Lower lobe of right lung (tissue), 2 donors: ENCODE measurements around the gene CHMP1A. TPM values are rescaled to one million over a fixed set of nuclear protein-coding genes. Genes with fewer than 3 reads are reported as not detected.

ENCODE experiments used
- ATAC-seq, 2 donors: fragments of 200-7000 bp; cut with Tn5 transposase; one replicate each; pipeline ENCODE4 v1.9.1; 2020 to 2022; ENCODE audit warnings: mild to moderate bottlenecking in 2 of 2, moderate library complexity in 2 of 2
- DNase-seq: peaks from one replicate; pipeline ENCODE4 v3.0.0-alpha.2; 2020
- H3K27ac ChIP-seq: fragments of 200-600 bp; one replicate; pipeline ENCODE4 v1.8.0; 2022
- H3K27me3 ChIP-seq: fragments of 200-600 bp; one replicate; pipeline ENCODE4 v1.8.0; 2022; ENCODE audit warnings: low read depth
- H3K36me3 ChIP-seq: fragments of 200-600 bp; one replicate; pipeline ENCODE4 v1.8.0; 2022; ENCODE audit warnings: mild to moderate bottlenecking
- H3K4me1 ChIP-seq: fragments of 200-600 bp; one replicate; pipeline ENCODE4 v1.8.0; 2022
- H3K4me3 ChIP-seq: fragments of 200-600 bp; one replicate; pipeline ENCODE4 v1.8.0; 2022; ENCODE audit warnings: mild to moderate bottlenecking
- H3K9me3 ChIP-seq: fragments of 200-600 bp; one replicate; pipeline ENCODE4 v1.8.0; 2022
- intact Hi-C: fragments of 100-400 bp; cut with DNase I; formaldehyde crosslinking; loops from one replicate; pipeline ENCODE4 v1.11.0; 2022
- total RNA-seq: library from RNA; stranded (reverse); fragmentation: NEBNext Ultra II Directional; extraction: Animal tissue kit (Norgen Biotek cat#: 25700); gene quantifications from one replicate; pipeline ENCODE4 v1.2.1, GENCODE V29; 2021
- TF ChIP-seq, protein P1 (sequence below): fragments of 200-600 bp; IDR thresholded peaks from one replicate; pipeline ENCODE4 v1.8.0; 2022; ENCODE audit warnings: antibody characterized with exemption, mild to moderate bottlenecking
- donor health status: DM: no; HTN: yes; CAD: no; lungs with severe emphysema.

The CHMP1A gene
- total RNA-seq, 1 donor from 2014 or later = 70.4 TPM

DNA sequence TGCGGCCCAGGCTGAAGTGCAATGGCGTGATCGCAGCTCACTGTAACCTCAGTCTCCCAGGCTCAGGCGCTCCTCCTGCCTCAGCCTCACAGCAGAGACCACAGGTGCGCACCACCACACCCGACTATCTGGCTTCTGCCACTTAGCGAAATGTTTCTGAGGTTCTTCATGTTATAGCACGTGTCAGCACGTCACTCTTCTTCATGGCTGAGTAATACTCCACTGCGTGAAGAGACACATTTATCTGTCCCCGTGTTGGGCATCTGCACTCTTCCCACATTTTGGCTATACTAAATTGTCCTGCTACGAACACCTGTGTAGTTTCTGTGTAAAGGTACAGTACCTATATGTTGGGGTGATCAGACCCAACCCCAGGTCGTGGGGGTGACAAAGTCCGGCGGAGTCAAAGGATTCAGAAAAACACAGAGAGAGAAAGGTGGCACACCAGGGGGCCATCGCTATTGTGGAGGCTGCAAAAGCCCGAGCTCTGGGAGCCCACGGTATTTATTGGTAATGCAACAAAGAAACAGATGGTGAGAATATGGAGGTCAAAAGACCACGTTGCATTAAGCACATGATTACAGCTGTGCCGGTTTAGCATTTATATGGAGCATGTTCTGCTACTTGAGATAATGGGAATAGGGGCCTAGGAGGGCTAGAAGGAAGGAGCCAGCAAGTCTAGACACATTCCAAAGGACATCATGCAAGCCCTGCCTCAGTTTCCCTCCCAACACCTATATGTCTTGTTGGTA, 44.9 kb downstream of the CHMP1A start:
- intact Hi-C loops = no loop called here
- no peaks in the 10 kb centered on the region for H3K36me3 ChIP-seq
- H3K4me3 ChIP-seq = no peak overlapping the region
- ATAC-seq (no peak), DNase-seq (no peak)
- H3K27ac ChIP-seq = no peak overlapping the region
- H3K27me3 ChIP-seq = no peaks in the 10 kb centered on the region
- no peaks in the 10 kb centered on the region for H3K9me3 ChIP-seq
- no peaks in the 10 kb centered on the region for H3K4me1 ChIP-seq
- TF ChIP-seq, protein P1, sequence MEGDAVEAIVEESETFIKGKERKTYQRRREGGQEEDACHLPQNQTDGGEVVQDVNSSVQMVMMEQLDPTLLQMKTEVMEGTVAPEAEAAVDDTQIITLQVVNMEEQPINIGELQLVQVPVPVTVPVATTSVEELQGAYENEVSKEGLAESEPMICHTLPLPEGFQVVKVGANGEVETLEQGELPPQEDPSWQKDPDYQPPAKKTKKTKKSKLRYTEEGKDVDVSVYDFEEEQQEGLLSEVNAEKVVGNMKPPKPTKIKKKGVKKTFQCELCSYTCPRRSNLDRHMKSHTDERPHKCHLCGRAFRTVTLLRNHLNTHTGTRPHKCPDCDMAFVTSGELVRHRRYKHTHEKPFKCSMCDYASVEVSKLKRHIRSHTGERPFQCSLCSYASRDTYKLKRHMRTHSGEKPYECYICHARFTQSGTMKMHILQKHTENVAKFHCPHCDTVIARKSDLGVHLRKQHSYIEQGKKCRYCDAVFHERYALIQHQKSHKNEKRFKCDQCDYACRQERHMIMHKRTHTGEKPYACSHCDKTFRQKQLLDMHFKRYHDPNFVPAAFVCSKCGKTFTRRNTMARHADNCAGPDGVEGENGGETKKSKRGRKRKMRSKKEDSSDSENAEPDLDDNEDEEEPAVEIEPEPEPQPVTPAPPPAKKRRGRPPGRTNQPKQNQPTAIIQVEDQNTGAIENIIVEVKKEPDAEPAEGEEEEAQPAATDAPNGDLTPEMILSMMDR = no peak

DNA sequence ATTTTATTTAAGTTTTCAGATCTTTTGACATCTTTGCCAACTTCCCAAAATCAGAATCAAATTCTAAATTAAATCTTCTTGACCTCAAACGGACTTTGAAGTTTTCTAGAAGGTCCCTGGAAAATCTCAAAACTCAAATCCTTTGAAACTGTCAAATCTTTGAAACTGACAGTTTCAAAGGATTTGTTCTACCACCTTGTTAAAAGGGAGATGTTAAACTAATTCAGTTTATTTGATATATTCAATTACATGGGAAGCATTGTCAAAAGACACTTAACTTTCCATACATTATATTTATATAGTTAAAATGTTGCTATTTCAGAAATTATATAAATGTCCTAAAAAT, 47.4 kb downstream of the CHMP1A start:
- TF ChIP-seq, protein P1 = no peak
- no peaks in the 10 kb centered on the region for H3K36me3 ChIP-seq
- H3K4me3 ChIP-seq = no peak overlapping the region
- intact Hi-C loops = no loop called here
- H3K27ac ChIP-seq = no peak overlapping the region
- no peaks in the 10 kb centered on the region for H3K4me1 ChIP-seq
- no peaks in the 10 kb centered on the region for H3K9me3 ChIP-seq
- DNase-seq (no peak), ATAC-seq (no peak)
- H3K27me3 ChIP-seq = no peaks in the 10 kb centered on the region

DNA sequence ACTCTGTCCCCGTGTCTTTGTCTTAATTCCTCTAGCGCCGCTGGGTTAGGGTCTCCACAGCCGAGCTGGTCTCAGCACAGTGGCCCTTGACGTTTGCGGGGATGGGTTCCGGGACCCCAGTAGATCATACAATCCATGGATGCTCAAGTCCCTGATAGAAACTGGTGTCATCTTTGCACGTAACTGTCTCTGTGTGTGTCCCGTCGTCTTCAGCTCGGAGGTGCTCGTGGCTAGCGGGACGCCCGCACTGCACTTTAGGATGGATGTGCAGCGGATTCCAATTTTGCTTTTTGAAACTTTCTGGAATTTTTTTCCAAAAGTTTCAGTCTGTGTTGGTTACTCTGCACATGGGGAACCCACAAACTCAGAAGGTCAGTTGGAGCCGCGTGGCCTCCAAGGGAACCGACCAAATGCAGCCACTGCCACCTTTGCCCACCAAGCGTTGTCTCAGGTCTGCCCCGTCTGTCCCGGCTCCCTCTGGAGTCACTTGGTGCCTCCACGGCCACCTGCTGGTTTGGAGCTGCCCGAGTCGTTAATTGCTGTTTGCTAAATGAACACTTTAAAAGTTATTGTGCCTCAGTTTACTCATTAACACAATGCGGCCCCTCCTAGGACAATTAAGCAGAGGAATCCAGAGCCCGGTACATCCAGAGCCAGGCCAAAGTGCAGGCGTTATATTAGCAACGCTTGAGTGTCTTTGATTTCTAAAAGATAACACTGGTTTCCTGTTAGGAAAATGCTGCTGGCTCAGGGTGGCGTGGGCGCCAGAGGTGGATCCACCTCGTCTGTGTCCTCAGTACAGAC, 49.4 kb downstream of the CHMP1A start:
- intact Hi-C loops = no loop called here
- H3K9me3 ChIP-seq = no peaks in the 10 kb centered on the region
- TF ChIP-seq, protein P1 = no peak
- H3K36me3 ChIP-seq = no peaks in the 10 kb centered on the region
- no peak overlapping the region for H3K4me3 ChIP-seq
- H3K27ac ChIP-seq = no peak overlapping the region
- no peak for ATAC-seq
- no peaks in the 10 kb centered on the region for H3K4me1 ChIP-seq
- no peak for DNase-seq
- no peaks in the 10 kb centered on the region for H3K27me3 ChIP-seq

DNA sequence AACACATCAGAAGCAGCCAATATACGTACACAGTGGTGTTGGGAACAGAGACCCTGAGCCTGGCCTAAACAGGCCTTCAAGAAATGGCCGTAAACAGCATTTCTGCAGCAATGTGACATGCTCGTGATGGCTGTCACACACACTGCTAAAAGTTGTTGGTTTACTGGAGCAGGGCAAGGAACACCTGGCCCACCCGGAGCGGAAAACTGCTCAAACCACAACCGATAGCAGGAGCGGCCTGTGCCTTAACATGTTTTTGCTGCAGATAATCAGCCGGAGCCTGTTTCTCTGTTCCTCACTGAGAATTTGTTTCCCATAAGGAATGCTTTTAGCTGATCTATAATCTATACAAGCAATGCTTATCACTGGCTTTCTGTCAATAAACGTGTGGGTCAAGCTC, 50.1 kb downstream of the CHMP1A start:
- no peak for DNase-seq
- H3K9me3 ChIP-seq = no peaks in the 10 kb centered on the region
- H3K4me3 ChIP-seq = no peak overlapping the region
- intact Hi-C loops = no loop called here
- H3K27me3 ChIP-seq = no peaks in the 10 kb centered on the region
- no peak overlapping the region for H3K27ac ChIP-seq
- no peaks in the 10 kb centered on the region for H3K36me3 ChIP-seq
- ATAC-seq = no peak
- TF ChIP-seq, protein P1 = no peak
- H3K4me1 ChIP-seq = peaks cover 6% of the 10 kb centered on the region

DNA sequence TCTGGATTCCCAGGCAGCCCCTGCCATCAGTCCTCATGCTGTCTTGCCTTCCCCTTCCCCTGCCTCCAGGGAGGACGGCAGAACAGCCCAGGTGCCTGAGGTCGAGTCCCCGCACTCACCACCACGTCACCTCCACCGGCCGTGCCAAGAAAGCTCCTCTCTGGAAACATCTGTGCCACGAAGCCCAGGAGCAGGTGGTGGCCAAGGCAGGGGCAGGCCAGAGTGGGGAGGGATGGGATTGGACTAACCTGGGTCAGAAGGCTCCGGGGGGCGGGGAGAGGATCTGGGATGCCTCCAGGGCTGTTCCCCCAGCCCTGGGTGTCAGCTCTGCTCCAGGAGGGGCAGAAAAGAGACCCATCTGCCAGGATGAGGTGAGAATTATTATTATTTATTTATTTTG, 51.5 kb downstream of the CHMP1A start:
- Histone ChIP-seq H3K9me3 (no peaks in the 10 kb centered on the region), H3K27ac (no peak overlapping the region), H3K4me3 (no peak overlapping the region), H3K36me3 (no peaks in the 10 kb centered on the region), H3K27me3 (no peaks in the 10 kb centered on the region), H3K4me1 (peaks cover 12% of the 10 kb centered on the region)
- TF ChIP-seq, protein P1 = no peak
- DNase-seq (no peak), ATAC-seq (no peak)
- intact Hi-C loops = no loop called here
